ENCODE data around the gene GPR82.
"Not testable (repeated sequence)": the region's sequence is repeated elsewhere in the genome, so short reads cannot be mapped to it uniquely, and the experiment has no call there.

Gene GPR82

DNA sequence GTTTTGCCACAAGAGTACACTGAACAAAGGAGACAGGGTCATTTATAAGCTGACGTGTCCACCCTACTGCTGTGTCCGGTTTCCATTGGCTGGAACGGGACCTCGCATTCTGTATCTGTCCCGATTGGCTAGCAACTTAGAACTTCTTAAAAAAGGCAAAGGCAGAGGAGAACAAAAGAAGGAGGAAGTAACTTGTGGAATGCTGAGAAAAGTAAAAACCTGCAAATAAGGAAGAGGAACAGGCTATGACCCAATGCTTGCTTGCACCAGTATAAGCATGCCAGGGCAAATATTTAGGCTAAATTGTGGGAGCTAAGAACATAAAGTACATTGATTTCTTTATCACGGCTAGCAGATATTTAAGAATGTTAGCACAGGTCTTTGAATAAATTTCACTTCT lies 4.4 kb upstream of the GPR82 start:
- H3K36me3 ChIP-seq (ENCODE audit: insufficient read depth, low read length); H3K27ac ChIP-seq (ENCODE audit: low read depth, low read length); H3K4me1 ChIP-seq (ENCODE audit: control insufficient read depth, insufficient read depth, low read length, unreplicated experiment); H2AFZ ChIP-seq (ENCODE audit: low read length, unreplicated experiment); H3K27me3 ChIP-seq (ENCODE audit: insufficient read depth, low read length); H3K79me2 ChIP-seq (ENCODE audit: control insufficient read depth, insufficient read depth, low read length, unreplicated experiment); H3K4me3 ChIP-seq (ENCODE audit: low read depth, low read length): not testable (repeated sequence)

DNA sequence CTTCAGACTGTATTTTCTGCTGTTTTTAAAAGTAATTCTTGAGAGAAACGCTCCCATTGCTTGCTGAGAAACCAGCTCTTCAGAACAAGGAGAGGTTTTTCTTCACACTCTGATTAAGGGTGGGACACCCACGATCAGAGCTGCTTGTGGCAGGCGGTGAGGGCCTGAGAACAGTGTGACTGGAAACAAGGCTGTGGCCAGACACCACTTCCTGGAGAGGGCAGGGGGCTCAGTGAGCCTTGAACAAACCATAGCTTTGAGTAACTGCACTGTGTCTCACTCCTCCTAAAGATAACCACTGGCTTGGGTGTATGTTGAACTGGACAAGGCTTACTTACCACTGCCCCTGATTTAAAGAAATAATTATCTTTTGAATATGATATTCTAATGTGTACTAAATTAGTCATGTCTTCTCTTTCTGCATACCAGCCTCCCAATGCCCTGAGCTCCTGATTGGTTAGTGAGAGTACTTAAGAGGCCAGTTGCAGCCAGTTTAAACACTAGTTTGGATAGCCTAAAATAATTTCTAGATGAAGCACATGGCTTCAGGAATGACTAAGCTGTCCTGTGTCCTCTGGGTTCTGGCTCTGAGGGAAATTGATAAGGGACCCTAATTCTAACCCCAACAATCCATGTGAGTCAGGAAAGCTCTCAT lies 3.7 kb upstream of the GPR82 start:
- Histone ChIP-seq H3K79me2 (ENCODE audit: control insufficient read depth, insufficient read depth, low read length, unreplicated experiment) (no peaks in the 10 kb centered on the region), H2AFZ (ENCODE audit: low read length, unreplicated experiment) (no peak overlapping the region), H3K27me3 (ENCODE audit: insufficient read depth, low read length) (no peaks in the 10 kb centered on the region), H3K27ac (ENCODE audit: low read depth, low read length) (no peak overlapping the region), H3K4me1 (ENCODE audit: control insufficient read depth, insufficient read depth, low read length, unreplicated experiment) (peaks cover 3% of the 10 kb centered on the region), H3K4me3 (ENCODE audit: low read depth, low read length) (no peak overlapping the region), H3K36me3 (ENCODE audit: insufficient read depth, low read length) (no peaks in the 10 kb centered on the region)

DNA sequence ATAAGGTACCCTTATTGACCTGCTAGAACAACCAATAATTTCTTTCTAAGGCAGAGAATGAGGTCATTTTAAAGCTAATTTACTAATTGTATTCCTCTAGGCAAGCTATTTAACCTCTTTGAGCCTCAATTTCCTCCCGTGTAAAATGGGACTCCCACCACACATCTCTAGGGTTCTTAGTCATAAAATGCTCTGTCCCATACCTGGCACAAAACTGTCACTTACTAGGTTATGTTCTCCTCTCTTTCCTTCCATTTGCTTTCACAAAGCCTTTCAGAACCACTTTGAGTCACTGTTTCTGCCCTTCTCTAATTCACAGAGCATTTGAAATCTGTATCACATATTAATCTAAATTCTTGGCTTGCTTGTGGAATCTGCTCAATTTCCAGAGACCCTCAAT lies 2.4 kb upstream of the GPR82 start:
- no peaks in the 10 kb centered on the region for H3K27me3 ChIP-seq (ENCODE audit: insufficient read depth, low read length)
- no peaks in the 10 kb centered on the region for H3K79me2 ChIP-seq (ENCODE audit: control insufficient read depth, insufficient read depth, low read length, unreplicated experiment)
- H3K27ac ChIP-seq (ENCODE audit: low read depth, low read length) = no peak overlapping the region
- no peaks in the 10 kb centered on the region for H3K36me3 ChIP-seq (ENCODE audit: insufficient read depth, low read length)
- H3K4me1 ChIP-seq (ENCODE audit: control insufficient read depth, insufficient read depth, low read length, unreplicated experiment) = peaks cover 3% of the 10 kb centered on the region
- no peak overlapping the region for H2AFZ ChIP-seq (ENCODE audit: low read length, unreplicated experiment)
- H3K4me3 ChIP-seq (ENCODE audit: low read depth, low read length) = no peak overlapping the region

DNA sequence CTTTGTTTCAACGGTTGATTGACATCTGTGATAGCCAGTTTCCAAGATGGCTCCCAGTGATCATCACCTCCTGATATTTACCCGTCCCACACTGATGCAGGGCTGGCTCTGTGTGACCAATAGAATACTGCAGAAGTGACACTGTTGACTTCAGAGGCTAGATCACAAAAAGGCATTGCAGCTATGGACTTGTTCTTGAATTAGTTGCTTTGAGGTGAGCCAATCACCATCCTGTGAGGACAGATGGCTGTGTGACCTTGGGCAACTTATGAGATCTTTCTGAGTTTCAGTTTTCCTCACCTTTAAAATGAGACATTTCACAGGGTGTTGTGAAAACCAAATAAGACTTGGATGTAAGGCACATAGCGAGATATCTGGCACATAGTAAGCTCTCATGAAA lies 1.8 kb upstream of the GPR82 start:
- H2AFZ ChIP-seq (ENCODE audit: low read length, unreplicated experiment) = no peak overlapping the region
- H3K4me3 ChIP-seq (ENCODE audit: low read depth, low read length) = no peak overlapping the region
- no peak overlapping the region for H3K27ac ChIP-seq (ENCODE audit: low read depth, low read length)
- H3K27me3 ChIP-seq (ENCODE audit: insufficient read depth, low read length) = no peaks in the 10 kb centered on the region
- no peaks in the 10 kb centered on the region for H3K36me3 ChIP-seq (ENCODE audit: insufficient read depth, low read length)
- peaks cover 3% of the 10 kb centered on the region for H3K4me1 ChIP-seq (ENCODE audit: control insufficient read depth, insufficient read depth, low read length, unreplicated experiment)
- no peaks in the 10 kb centered on the region for H3K79me2 ChIP-seq (ENCODE audit: control insufficient read depth, insufficient read depth, low read length, unreplicated experiment)

DNA sequence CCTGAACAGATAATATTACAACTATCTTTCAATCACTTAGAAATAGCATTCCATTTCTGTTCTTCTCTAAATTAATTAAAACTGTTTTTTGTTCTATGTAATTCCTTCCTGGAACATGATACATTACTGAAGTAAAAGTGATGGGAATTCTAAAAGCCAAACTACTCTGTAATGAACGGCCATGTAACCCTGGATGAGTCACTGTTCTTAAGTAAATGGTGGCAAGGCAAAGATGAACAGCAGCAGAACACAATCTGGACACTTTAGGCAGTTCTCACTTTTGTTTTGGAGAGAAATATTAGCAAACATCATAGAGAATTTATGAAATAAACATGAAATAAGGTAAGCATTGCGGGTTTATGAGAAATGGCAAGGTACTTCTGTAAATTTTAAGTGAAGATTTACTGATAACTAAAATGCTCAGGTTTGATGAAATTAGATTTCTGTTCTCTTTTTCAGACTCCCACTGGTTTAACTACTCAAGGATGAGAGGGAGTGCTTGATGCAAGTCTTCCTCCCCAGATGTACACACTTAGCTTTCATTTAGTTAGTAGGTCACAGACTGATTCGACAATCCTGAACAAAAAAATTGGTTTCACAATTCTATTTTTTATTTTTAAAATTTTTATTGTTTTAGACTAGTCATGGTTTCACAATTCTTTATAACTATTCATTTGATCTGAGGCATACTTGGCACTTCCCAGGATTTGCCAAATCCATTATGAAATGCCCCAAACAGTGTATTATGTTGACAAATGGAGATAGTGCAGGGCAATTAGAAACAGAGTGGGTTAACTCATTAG lies 964 bp upstream of the GPR82 start:
- Histone ChIP-seq H3K36me3 (ENCODE audit: insufficient read depth, low read length) (no peaks in the 10 kb centered on the region), H3K27ac (ENCODE audit: low read depth, low read length) (peak overlapping the region; percentile 64; the same call in 1 of the 2 replicates), H3K79me2 (ENCODE audit: control insufficient read depth, insufficient read depth, low read length, unreplicated experiment) (no peaks in the 10 kb centered on the region), H2AFZ (ENCODE audit: low read length, unreplicated experiment) (peak overlapping the region; percentile 33), H3K4me1 (ENCODE audit: control insufficient read depth, insufficient read depth, low read length, unreplicated experiment) (peaks cover 3% of the 10 kb centered on the region), H3K27me3 (ENCODE audit: insufficient read depth, low read length) (no peaks in the 10 kb centered on the region), H3K4me3 (ENCODE audit: low read depth, low read length) (no peak overlapping the region)

DNA sequence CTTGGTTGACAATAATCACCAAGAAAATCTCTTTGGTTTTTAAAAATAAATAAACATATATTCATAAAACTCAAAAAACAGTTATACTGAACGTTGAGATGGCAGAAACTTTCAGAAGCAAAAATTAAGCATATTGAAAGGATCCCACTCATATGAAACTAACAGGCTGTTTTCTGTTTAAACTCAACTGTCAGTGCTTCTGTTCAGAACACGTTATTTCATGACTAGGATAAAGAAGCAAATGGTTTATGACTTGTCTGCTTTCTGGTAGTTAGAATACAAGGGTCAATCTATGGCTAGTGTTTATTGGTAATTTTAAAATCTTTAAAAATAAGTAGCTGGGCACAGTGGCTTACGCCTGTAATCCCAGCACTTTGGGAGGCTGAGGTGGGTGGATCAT lies 4.1 kb downstream of the GPR82 start:
- Histone ChIP-seq H3K4me3 (ENCODE audit: low read depth, low read length) (no peak overlapping the region), H3K4me1 (ENCODE audit: control insufficient read depth, insufficient read depth, low read length, unreplicated experiment) (no peaks in the 10 kb centered on the region), H2AFZ (ENCODE audit: low read length, unreplicated experiment) (no peak overlapping the region), H3K27ac (ENCODE audit: low read depth, low read length) (no peak overlapping the region), H3K36me3 (ENCODE audit: insufficient read depth, low read length) (no peaks in the 10 kb centered on the region), H3K79me2 (ENCODE audit: control insufficient read depth, insufficient read depth, low read length, unreplicated experiment) (no peaks in the 10 kb centered on the region), H3K27me3 (ENCODE audit: insufficient read depth, low read length) (no peaks in the 10 kb centered on the region)

DNA sequence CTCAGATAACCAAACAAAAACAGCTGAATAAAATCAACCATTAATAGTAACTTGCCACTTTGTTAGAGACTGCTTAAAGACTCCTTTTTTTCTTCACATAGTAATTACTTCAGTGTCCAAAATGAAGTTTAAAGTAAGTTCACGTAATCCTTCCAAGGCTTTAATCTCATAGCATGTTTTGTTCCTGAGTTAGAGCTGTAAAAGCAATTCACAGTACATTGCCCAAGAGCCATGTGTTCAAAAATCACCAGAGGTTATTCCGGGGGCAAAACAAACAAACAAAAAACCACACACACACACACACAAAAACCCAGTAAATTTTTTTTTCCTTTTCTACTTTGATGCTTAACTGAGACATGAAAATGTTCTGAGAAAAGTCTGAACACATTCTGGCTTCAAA lies 6.1 kb downstream of the GPR82 start:
- no peak overlapping the region for H3K27ac ChIP-seq (ENCODE audit: low read depth, low read length)
- H3K79me2 ChIP-seq (ENCODE audit: control insufficient read depth, insufficient read depth, low read length, unreplicated experiment) = no peaks in the 10 kb centered on the region
- H3K27me3 ChIP-seq (ENCODE audit: insufficient read depth, low read length) = no peaks in the 10 kb centered on the region
- no peaks in the 10 kb centered on the region for H3K36me3 ChIP-seq (ENCODE audit: insufficient read depth, low read length)
- no peak overlapping the region for H2AFZ ChIP-seq (ENCODE audit: low read length, unreplicated experiment)
- H3K4me1 ChIP-seq (ENCODE audit: control insufficient read depth, insufficient read depth, low read length, unreplicated experiment) = no peaks in the 10 kb centered on the region
- no peak overlapping the region for H3K4me3 ChIP-seq (ENCODE audit: low read depth, low read length)

DNA sequence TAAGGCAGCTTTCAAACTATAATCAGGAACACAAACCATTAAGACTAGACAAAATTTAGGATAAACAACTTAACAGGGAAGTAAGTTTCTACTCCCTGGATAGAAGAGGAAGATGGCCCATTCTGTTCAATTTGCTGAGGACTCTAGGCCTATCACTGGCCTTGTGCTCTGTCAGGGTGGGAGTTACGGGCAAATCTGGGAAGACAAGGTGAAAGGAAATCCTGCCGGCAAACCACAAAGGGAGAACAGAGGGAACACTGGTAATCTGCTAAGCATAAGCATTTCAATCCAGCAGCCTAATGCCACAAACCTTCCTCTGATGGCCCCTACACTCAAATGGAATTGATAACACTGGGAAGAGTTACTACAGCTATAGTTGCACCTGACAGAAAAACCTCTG lies 8.3 kb downstream of the GPR82 start:
- Histone ChIP-seq H3K4me3 (ENCODE audit: low read depth, low read length) (no peak overlapping the region), H3K36me3 (ENCODE audit: insufficient read depth, low read length) (no peaks in the 10 kb centered on the region), H3K79me2 (ENCODE audit: control insufficient read depth, insufficient read depth, low read length, unreplicated experiment) (no peaks in the 10 kb centered on the region), H3K4me1 (ENCODE audit: control insufficient read depth, insufficient read depth, low read length, unreplicated experiment) (no peaks in the 10 kb centered on the region), H2AFZ (ENCODE audit: low read length, unreplicated experiment) (no peak overlapping the region), H3K27me3 (ENCODE audit: insufficient read depth, low read length) (no peaks in the 10 kb centered on the region), H3K27ac (ENCODE audit: low read depth, low read length) (no peak overlapping the region)

DNA sequence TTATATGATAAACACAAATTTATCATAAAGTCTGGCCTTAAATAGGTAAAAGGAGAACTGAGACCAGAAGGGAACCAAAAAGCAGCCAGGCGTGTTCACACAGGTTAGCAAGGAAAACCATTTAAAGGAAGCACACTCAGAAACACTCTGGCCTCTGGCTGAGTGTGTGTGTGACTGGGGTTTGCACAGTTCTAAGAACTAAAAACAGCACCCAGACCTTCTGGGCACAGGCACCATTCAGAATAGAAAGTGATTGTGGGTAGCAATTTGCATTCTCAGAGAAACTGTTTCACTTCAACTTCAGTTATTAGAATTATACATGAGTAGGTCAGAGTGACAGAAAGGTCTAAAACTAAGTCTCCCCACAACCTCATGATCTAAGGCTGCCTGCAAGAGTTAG lies 10.0 kb downstream of the GPR82 start:
- no peaks in the 10 kb centered on the region for H3K36me3 ChIP-seq (ENCODE audit: insufficient read depth, low read length)
- no peaks in the 10 kb centered on the region for H3K4me1 ChIP-seq (ENCODE audit: control insufficient read depth, insufficient read depth, low read length, unreplicated experiment)
- H3K27me3 ChIP-seq (ENCODE audit: insufficient read depth, low read length) = no peaks in the 10 kb centered on the region
- H2AFZ ChIP-seq (ENCODE audit: low read length, unreplicated experiment) = no peak overlapping the region
- no peaks in the 10 kb centered on the region for H3K79me2 ChIP-seq (ENCODE audit: control insufficient read depth, insufficient read depth, low read length, unreplicated experiment)
- no peak overlapping the region for H3K4me3 ChIP-seq (ENCODE audit: low read depth, low read length)
- no peak overlapping the region for H3K27ac ChIP-seq (ENCODE audit: low read depth, low read length)

DNA sequence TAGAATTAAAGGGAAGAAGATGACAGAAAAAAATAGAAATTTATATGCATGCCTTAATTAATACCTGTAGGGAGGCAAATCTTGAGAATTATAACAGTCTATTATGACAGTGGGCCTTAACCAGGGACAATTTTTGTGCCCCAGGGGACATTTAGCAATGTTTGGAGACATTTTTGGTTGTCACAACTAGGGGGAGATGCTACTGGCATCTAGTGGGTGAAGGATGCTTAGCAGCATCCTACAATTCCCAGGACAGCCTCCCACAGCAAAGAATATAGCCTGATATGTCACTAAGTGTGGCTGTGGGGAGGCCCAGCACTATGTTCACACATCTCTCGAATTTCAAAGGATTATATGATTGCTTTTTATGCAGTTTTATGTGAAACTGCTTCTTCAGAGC lies 10.5 kb downstream of the GPR82 start:
- Histone ChIP-seq H3K4me1 (ENCODE audit: control insufficient read depth, insufficient read depth, low read length, unreplicated experiment) (no peaks in the 10 kb centered on the region), H3K4me3 (ENCODE audit: low read depth, low read length) (no peak overlapping the region), H3K27ac (ENCODE audit: low read depth, low read length) (no peak overlapping the region), H3K36me3 (ENCODE audit: insufficient read depth, low read length) (no peaks in the 10 kb centered on the region), H3K79me2 (ENCODE audit: control insufficient read depth, insufficient read depth, low read length, unreplicated experiment) (no peaks in the 10 kb centered on the region), H2AFZ (ENCODE audit: low read length, unreplicated experiment) (no peak overlapping the region), H3K27me3 (ENCODE audit: insufficient read depth, low read length) (no peaks in the 10 kb centered on the region)

DNA sequence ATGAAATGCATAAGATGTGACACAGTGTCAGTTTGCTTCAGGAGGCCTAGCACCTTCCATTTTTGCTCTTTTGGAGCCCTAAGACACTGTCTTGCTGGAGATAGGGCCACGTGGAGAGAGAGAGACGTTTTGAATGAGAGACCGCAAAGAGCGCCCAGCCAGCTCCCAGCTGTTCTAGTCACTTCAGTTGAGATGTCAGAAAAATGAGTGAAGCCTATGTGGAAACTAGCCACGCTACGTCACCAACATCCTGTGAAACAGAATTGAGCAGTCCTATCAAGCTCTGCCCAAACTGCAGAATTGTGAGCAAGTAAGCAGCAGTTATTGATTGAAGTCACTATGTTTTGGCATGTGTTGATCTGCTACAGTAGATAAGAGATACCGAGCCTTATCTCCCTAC lies 13.1 kb downstream of the GPR82 start:
- H3K79me2 ChIP-seq (ENCODE audit: control insufficient read depth, insufficient read depth, low read length, unreplicated experiment) = no peaks in the 10 kb centered on the region
- H3K27me3 ChIP-seq (ENCODE audit: insufficient read depth, low read length) = no peaks in the 10 kb centered on the region
- H3K4me3 ChIP-seq (ENCODE audit: low read depth, low read length) = no peak overlapping the region
- H3K36me3 ChIP-seq (ENCODE audit: insufficient read depth, low read length) = no peaks in the 10 kb centered on the region
- no peak overlapping the region for H3K27ac ChIP-seq (ENCODE audit: low read depth, low read length)
- H3K4me1 ChIP-seq (ENCODE audit: control insufficient read depth, insufficient read depth, low read length, unreplicated experiment) = no peaks in the 10 kb centered on the region
- no peak overlapping the region for H2AFZ ChIP-seq (ENCODE audit: low read length, unreplicated experiment)
